ENCODE data around the gene RGS2. TPM values are rescaled to one million over a fixed set of nuclear protein-coding genes. Genes with fewer than 3 reads are reported as not detected.
A peak's percentile ranks its signal among the peaks of the same experiment; 100 is the strongest.

RGS2 gene
- total RNA-seq, 4 donors from 2014 or later = 78.0 to 98.2 (median 91.4) TPM

DNA sequence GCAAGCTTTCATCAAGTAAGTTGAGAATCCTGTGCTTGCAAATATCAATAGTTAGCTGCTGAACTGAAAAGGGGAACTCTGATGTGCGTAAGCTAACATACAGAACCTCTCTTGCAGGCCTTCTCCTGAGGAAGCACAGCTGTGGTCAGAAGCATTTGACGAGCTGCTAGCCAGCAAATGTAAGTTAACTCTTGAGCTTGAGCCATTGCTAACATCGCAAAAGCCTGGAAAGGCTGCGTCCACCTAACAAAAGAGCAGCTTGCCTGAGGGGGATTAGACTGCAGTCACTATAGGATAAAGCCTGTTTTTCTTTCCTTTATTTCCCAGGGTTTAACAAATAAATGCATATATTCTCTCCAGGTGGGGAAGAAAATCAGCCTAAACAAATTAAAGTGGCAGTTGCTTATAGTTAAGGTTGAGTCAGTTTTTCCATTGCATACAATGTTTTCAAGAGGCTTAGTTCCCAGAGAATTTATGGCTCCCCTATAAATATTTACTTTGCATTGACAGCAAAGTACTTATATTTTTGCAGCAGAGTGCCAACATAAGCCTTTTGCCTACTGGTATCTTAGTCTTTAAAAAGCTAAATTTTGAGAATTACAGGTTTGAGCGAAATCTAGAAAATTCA is 1.5 kb downstream of the RGS2 start:
- TF ChIP-seq, protein P1, sequence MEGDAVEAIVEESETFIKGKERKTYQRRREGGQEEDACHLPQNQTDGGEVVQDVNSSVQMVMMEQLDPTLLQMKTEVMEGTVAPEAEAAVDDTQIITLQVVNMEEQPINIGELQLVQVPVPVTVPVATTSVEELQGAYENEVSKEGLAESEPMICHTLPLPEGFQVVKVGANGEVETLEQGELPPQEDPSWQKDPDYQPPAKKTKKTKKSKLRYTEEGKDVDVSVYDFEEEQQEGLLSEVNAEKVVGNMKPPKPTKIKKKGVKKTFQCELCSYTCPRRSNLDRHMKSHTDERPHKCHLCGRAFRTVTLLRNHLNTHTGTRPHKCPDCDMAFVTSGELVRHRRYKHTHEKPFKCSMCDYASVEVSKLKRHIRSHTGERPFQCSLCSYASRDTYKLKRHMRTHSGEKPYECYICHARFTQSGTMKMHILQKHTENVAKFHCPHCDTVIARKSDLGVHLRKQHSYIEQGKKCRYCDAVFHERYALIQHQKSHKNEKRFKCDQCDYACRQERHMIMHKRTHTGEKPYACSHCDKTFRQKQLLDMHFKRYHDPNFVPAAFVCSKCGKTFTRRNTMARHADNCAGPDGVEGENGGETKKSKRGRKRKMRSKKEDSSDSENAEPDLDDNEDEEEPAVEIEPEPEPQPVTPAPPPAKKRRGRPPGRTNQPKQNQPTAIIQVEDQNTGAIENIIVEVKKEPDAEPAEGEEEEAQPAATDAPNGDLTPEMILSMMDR (IDR thresholded peaks at IDR 0.05) = no peak
- peak in 1 of 2 donors; percentile 13 for TF ChIP-seq POLR2A (IDR thresholded peaks at IDR 0.05)
- Histone ChIP-seq H3K4me3 (peak overlapping the region in 3 of 4 donors; percentile 10 to 82 (median 62)), H3K27me3 (no peaks in the 10 kb centered on the region), H3K36me3 (peaks cover 0 to 25% (median 0%) of the 10 kb centered on the region in 3 donors), H3K9me3 (no peaks in the 10 kb centered on the region), H3K4me1 (peaks cover 0 to 14% (median 8%) of the 10 kb centered on the region in 4 donors), H3K27ac (peak overlapping the region; percentile 91 to 94 (median 93))
- DNase-seq = peak in 2 of 3 donors; percentile 27 to 63

DNA sequence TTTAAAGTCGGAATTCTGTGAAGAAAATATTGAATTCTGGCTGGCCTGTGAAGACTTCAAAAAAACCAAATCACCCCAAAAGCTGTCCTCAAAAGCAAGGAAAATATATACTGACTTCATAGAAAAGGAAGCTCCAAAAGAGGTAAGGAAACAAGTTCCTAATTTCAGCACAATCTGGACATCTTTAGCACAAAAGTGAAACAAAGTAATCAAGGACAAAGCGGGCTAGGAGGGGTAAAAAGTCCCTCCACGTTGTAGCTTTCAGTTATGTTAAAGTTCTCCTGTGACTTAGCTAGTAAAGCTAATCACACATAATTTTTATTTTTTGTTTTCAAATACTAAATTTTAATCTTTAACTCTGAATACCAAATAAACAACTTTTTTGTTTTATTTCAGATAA is 2.2 kb downstream of the RGS2 start:
- TF ChIP-seq POLR2A (IDR thresholded peaks at IDR 0.05) = no peak
- TF ChIP-seq, protein P1 (IDR thresholded peaks at IDR 0.05) = no peak
- Histone ChIP-seq H3K9me3 (no peaks in the 10 kb centered on the region), H3K27ac (peak overlapping the region in 1 of 4 donors; percentile 94), H3K27me3 (no peaks in the 10 kb centered on the region), H3K4me3 (peak overlapping the region in 2 of 4 donors; percentile 62 to 82), H3K4me1 (peaks cover 0 to 13% (median 7%) of the 10 kb centered on the region in 4 donors), H3K36me3 (peaks cover 0 to 25% (median 0%) of the 10 kb centered on the region in 3 donors)
- DNase-seq = no peak

DNA sequence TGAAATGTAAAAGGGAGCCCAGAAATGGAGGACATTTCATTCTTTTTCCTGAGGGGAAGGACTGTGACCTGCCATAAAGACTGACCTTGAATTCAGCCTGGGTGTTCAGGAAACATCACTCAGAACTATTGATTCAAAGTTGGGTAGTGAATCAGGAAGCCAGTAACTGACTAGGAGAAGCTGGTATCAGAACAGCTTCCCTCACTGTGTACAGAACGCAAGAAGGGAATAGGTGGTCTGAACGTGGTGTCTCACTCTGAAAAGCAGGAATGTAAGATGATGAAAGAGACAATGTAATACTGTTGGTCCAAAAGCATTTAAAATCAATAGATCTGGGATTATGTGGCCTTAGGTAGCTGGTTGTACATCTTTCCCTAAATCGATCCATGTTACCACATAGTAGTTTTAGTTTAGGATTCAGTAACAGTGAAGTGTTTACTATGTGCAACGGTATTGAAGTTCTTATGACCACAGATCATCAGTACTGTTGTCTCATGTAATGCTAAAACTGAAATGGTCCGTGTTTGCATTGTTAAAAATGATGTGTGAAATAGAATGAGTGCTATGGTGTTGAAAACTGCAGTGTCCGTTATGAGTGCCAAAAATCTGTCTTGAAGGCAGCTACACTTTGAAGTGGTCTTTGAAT is 2.9 kb downstream of the RGS2 start:
- Histone ChIP-seq H3K36me3 (peaks cover 0 to 25% (median 0%) of the 10 kb centered on the region in 3 donors), H3K9me3 (no peaks in the 10 kb centered on the region), H3K4me1 (peaks cover 0 to 9% (median 4%) of the 10 kb centered on the region in 4 donors), H3K4me3 (peak overlapping the region in 2 of 4 donors; percentile 62 to 82), H3K27ac (peak overlapping the region in 2 of 4 donors; percentile 43 to 94), H3K27me3 (no peaks in the 10 kb centered on the region)
- TF ChIP-seq, protein P1 (IDR thresholded peaks at IDR 0.05) = no peak
- TF ChIP-seq POLR2A (IDR thresholded peaks at IDR 0.05) = peak in 1 of 2 donors; percentile 11
- no peak for DNase-seq

DNA sequence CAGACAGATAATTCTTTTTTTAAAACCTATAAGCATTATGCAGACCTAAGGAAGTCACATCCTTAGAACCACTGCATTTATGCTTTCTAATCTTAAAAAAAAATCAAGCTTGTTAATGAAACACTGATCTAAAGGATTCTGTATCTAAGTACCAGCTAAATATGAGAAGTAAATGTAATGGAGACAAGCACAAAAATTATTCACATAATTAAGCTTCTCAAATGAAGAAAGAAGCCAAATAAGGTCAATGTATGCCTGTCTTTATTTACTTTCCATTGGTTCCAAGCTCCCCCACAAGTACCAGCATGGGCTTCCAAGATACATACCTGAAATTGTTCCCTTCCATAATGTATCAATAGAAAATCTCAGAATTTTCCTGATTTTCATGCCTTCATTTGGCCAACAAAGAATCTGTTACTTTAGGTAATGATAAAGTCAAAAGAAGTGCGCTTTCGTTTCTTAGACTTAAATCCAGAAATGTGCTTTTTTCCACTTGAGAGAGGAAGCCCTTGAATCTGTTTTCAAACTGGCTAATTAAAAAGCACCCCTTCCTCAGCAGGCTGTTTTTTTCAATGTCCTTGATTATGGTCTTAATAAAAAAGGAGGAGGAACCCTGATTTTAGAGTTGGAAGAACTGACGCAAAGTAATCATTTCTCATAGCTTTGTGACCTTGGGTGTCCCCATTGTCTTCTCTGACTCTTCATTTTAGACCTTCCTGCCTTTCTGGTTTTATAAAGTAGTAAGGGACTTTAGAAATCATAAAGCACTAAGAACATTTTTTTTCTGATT is 3.8 kb downstream of the RGS2 start:
- no peak for DNase-seq
- H3K4me1 ChIP-seq = peaks cover 0 to 3% (median 1%) of the 10 kb centered on the region in 4 donors
- H3K36me3 ChIP-seq = peaks cover 0 to 25% (median 0%) of the 10 kb centered on the region in 3 donors
- no peaks in the 10 kb centered on the region for H3K27me3 ChIP-seq
- no peaks in the 10 kb centered on the region for H3K9me3 ChIP-seq
- peak overlapping the region in 1 of 4 donors; percentile 62 for H3K4me3 ChIP-seq
- peak overlapping the region in 1 of 4 donors; percentile 94 for H3K27ac ChIP-seq
- peak in 1 of 2 donors; percentile 7 for TF ChIP-seq POLR2A (IDR thresholded peaks at IDR 0.05)
- TF ChIP-seq, protein P1 (IDR thresholded peaks at IDR 0.05) = no peak

DNA sequence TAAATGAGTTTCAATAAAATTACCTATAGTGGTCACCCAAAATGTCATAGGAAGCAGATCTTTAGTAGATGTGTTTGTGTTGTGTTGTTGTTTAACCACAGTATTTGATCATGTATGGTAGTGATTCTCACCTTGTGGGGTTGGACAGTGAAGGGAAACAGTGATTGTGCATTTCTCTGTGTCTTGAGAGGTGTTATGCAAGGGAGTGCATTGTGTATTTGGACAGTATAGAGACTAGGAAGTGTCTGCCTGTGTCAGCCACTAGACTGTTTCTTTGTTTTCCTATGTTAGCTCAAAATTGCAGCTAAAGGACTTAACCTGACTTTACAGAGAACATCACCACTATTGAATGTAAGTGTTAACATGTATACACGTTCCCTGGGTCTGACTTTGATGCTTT is 6.0 kb downstream of the RGS2 start:
- Histone ChIP-seq H3K4me3 (no peak overlapping the region), H3K27me3 (no peaks in the 10 kb centered on the region), H3K9me3 (no peaks in the 10 kb centered on the region), H3K36me3 (peaks cover 0 to 25% (median 0%) of the 10 kb centered on the region in 3 donors), H3K27ac (no peak overlapping the region), H3K4me1 (no peaks in the 10 kb centered on the region)
- no peak for DNase-seq
- TF ChIP-seq, protein P1 (IDR thresholded peaks at IDR 0.05) = no peak
- TF ChIP-seq POLR2A (IDR thresholded peaks at IDR 0.05) = no peak
